Gastrocnemius medialis (tissue), 4 donors: ENCODE results near the gene ISM1.

Experiments
- CTCF ChIP-seq, 5 experiments: fragments of 450-650 bp in 3 of 5; fragments of 200-600 bp in 2 of 5; sonication (generic) in 2 of 5; IDR thresholded peaks in 4 of 5; conservative IDR thresholded peaks in 1 of 5; 1 replicate in 4 of 5; 2 replicates in 1 of 5; pipeline ENCODE4 v1.5.1; 2016 to 2019; ENCODE audit warnings: antibody characterized with exemption in 5 of 5, mild to moderate bottlenecking in 3 of 5, moderate library complexity in 3 of 5
- POLR2A ChIP-seq, 2 donors: fragments of 450-650 bp; IDR thresholded peaks; one replicate each; pipeline ENCODE4 v1.6.1; 2017; ENCODE audit warnings: antibody characterized with exemption in 2 of 2, mild to moderate bottlenecking in 2 of 2, moderate library complexity in 2 of 2

- TF ChIP-seq CTCF (IDR thresholded peaks at IDR 0.05 in 4 of 5, conservative IDR thresholded peaks at IDR 0.05 in 1 of 5) = no peak
- no peak for TF ChIP-seq POLR2A (IDR thresholded peaks at IDR 0.05)
Measured at GRCh38 chr20:13259921-13260320, 38.8 kb downstream of the ISM1 start.
